HG02588 (cell line): ENCODE data around the gene IFT57.
"Not testable (repeated sequence)": the region's sequence is repeated elsewhere in the genome, so short reads cannot be mapped to it uniquely, and the experiment has no call there.

Source experiments
- ATAC-seq: cut with Tn5 transposase; IDR thresholded peaks from one replicate; pipeline ENCODE4 v1.9.1; 2021; ENCODE audit warnings: mild to moderate bottlenecking, moderate library complexity; ENCODE audit not compliant: unreplicated experiment

The IFT57 gene, protein sequence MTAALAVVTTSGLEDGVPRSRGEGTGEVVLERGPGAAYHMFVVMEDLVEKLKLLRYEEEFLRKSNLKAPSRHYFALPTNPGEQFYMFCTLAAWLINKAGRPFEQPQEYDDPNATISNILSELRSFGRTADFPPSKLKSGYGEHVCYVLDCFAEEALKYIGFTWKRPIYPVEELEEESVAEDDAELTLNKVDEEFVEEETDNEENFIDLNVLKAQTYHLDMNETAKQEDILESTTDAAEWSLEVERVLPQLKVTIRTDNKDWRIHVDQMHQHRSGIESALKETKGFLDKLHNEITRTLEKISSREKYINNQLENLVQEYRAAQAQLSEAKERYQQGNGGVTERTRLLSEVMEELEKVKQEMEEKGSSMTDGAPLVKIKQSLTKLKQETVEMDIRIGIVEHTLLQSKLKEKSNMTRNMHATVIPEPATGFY

DNA sequence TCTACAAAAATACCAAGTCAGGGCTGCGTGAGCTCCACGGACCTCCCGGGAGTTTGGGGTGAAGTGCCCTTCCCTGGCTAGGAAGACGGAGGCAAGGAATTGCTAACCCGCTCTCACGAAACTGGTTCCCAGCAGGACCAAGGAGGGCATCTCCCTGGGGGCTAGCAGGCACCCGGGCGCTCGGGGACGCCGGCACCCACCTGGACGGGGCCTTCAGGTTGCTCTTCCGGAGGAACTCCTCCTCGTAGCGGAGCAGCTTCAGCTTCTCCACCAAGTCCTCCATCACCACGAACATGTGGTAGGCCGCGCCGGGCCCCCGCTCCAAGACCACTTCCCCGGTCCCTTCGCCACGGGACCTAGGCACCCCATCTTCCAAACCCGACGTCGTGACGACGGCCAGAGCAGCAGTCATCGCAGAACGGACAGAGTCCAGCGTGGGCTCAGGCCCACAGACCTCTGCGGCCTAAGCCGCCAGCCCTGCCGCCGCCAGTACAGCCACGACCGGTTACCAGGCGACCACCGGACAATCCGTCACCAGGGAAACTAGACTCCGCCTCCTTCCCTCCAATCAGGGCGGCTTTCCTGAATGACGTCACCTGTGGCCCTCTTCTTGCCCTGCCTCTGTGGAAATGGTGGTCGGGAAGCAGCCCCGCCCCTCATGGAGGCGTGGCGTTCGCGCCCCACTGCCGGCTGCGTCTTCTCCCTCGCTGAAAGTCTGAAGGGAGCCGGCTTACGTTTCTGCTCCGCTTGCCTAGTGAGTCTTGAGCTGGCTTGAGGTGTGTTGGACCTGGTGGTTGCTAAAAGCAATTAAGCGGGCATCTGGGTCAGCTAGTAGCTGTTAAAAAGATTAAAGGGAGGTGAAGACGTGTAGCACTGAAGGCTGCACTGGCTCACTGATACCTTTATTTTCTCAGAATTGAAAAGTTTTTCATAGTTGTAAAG, at the start of gene IFT57:
Gene IFT57, minus strand, starts transcription at position 514 of the 942 bp plus-strand sequence. Its CDS starts 102 bp downstream, at position 412.
- peak; percentile 96 for ATAC-seq

DNA sequence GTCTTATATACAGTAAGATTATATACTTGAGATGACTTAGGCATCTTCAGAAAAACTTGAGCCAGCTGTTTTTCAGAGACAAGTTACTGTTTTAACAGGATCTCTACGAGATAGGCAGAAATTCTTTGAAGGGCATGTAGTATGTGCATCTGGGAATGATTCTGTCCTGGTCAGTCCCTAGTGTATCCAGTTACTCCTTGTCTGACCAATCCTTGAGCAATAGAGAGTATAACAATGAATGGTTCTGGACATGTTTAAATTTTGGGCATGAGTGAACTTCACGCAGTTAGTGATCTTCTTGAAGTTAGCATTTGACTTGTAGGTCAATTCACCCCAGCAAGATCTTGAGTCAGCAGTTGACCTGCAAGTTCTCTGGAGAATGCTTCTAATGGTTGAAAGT, 49.4 kb upstream of the IFT57 start:
- no peak for ATAC-seq

DNA sequence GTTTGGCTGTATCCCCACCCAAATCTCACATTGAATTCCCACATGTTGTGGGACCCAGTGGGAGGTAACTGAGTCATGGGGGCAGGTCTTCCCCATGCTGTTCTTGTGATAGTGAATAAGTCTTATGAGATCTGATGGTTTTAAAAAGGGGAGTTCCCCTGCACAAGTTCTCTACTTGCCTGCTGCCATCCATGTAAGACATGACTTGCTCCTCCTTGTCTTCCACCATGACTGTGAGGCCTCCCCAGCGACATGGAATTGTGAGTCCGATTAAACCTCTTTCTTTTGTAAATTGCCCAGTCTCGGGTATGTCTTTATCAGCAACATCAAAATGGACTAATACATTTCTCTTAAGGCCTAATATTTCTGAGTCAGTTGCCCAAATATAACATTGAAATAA, 46.0 kb upstream of the IFT57 start:
- not testable (repeated sequence) for ATAC-seq

DNA sequence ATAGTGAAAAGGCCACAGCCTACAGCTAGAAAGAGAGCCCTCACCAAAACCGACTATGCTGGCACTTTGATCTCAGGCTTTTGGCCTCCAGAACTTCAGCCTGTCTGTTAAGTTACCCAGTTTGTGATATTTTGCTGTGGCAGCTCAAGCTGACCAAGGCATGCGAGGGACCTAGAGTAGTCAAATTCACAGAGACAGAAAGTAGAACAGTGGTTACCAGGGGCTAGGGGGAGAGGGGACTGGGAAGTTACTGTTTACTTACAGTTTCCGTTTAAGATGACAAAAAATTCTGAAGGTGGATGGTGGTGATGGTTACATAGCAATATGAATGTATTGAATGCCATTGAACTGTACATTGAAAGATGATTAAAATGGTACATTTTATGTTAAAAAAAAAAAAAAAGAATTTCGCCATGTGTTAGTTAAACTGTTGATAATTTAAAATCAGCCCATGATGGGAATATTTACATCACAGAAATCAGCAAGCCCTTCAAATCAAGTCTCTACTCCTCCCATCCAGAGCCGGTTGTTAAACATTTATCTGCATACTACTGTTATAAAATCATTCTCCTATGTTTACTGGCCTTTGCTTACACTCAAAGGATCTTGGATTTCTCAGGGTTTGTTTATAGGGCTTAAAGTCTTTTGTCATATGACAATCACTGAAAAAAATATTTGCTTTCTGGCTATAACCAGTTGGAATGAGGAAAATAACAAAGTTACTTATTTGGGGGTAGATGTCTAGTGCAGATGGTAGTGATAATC, 42.5 kb upstream of the IFT57 start:
- ATAC-seq: peak; percentile 51

DNA sequence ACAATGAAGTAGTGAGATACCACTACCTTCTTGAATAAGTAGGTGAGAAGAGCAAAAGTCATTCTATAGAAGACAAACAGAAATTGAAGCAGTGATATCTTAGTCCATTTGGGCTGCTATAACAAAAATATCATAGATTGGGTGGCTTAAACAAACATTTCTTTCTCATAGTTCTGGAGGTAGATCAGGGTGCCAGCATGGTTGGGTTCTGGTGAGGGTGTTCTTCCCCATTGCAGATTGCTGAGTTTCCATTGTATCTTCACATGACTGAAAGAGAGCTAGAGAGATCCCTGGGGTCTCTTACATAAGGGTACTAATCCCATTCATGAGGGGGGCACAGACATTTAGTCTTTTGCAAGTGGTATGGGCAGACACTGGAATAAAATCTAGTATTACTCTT, 32.9 kb upstream of the IFT57 start:
- no peak for ATAC-seq

DNA sequence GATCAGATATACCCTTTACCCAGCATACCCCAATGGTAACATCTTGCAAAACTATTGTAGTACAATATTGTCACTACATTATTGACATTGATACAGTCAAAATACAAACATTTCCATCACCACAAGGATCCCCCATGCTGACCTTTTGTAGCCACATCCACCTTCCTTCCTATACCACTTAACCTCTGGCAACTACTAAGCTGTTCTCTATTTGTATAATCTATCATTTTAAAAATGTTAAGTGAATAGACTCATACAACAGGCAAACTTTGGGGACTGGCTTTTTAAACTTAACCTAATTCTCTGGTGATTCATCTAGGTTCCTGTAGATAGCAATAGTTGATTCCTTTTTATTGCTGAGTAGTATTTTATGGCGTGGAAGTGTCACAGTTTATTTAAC, 29.6 kb upstream of the IFT57 start:
- ATAC-seq: no peak

DNA sequence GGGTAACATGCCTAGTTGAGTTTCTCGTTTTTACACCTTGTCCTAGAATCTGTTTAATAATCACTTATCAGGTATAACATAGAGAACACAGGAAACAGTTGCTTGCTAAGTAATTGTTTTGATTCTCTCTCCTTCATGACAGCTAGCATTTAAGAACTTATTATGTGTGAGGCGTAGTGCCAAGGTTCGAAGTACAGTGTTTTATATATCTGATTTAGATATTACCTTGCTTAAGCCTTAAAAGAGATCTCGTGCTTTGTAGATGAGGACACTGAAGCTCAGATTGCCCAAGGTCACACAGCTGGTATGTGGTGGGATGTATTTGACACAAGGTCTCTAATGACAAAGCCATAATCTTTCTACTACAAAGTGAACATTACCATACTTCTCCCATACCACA, 29.0 kb upstream of the IFT57 start:
- ATAC-seq: no peak

DNA sequence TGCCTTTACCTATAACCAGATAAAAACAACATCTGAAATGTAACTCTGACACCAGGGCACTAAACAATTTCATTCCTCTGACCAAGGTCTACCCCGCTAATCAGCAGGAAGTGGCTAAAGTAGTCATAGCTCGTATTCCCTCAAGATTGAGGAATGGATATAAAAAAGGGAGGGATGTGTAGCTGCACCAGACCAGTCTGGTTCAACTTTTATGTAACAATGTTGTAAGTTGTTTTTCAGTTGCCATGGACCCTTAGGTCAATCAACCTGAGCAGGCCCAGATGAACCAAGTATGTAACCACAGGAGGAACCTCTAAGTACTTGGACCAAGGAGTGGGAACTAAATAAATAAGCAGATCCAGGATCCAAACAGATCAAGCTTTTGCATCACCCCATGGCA, 28.4 kb upstream of the IFT57 start:
- no peak for ATAC-seq

DNA sequence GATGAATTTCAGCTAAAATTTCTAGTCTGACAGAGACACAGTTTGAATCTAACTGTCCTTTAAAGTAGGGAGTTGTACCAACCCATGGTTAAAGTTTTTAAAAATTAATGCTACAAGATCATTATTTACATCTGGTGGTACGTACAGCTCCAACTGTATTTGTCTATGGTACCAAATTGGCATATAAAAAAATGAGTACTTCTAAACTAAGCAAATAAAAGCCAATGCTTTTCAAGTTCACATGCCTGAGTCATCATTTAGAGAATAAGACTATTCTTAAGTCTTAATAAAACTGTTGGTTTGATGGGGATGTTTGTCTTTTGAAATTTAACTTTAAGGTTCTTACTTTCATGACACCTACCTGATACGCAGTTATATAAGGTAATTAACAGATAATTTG, 21.0 kb upstream of the IFT57 start:
- no peak for ATAC-seq

DNA sequence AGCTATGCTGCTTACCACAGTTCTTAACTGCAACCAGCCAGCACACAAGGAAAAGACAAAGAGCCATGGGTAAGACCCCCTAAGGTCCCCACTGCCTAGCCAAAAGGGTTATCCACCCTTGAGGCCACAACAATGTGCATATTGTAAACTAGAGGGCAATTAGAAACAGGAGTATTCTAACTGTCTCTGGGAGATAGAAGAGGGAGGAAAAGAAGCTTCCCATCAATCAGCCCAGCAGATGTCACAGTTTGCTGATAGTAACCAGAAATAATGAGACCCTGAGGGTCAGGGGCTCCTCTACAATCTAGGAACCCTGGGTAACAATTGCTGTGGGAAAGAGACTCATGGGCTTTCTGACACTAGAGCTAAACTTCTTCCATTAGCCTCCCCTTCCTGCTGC, 20.6 kb upstream of the IFT57 start:
- ATAC-seq: no peak

DNA sequence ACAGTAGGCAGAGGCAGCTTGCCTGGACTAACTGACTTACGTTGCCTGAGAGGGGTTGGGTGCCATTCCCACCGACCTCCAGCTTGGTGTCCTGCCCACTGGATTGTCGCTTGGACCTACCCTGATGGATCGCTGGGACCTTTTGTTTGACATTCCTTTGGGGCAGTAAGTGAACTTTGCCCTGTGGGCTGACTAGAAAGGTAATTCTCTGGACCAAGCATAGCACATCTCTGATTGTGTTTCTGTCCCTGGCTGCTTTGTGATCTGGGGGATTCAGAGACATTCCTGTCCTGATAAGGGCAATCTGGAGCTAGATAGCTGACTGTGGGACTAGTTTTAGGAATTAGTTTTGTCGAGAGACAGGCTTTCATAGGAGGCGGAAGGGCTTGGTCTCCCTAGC, 19.5 kb upstream of the IFT57 start:
- no peak for ATAC-seq

DNA sequence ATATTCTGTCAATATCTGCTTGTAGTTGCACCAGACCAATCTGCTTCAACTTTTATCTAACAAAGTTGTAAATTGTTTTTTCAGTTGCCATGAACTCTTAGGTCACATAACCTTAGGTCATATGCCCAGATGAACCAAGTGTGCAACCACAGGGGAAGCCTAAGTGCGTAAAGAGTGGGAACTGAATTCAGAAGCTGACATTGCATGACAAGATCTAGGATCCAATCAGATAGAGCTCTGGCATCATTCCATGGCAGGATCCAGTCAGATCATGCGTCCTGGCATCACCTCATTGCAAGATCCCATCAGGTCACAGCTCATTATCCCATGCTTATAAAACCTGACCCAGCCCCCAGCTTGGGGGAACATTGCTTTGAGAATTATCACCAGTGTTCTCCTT, 18.9 kb upstream of the IFT57 start:
- ATAC-seq: no peak

DNA sequence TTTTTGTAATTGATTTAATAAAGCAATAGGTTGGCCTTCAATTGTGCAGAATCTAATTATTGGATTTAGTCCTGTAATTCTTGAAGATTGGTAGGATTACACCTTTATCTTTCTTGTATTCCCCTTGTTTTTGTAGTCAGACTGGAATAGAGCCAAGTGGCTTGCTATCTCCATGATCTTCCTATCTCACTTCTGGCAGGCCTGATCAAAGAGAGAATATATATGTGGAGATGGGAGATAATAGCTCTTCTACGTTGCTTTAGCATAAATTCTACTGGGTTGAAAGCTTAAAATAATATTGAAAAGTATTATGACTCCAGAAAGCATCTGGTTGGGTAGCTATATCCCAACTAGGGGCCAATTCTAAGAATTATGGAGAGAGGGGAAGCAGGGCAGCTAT, 16.9 kb upstream of the IFT57 start:
- ATAC-seq: no peak

DNA sequence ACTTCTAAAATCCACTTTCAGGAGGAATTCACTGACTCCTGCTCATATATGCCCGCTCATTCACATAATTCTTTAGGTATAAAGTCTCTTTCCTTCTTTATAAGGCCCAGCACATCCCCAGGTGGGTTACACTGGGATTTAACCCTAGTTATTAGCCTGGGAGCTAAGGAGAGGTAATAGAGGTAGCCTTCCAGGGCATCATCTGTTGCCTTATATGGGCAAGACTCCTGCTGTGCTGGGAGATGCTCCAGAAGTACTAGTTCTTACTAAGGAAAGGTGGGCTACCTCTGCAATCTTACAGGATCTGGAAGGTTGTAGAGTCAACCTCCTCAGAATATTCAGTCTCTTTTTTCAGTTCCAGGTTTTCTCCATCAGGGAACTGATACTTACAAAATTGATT, 13.1 kb upstream of the IFT57 start:
- ATAC-seq: no peak

DNA sequence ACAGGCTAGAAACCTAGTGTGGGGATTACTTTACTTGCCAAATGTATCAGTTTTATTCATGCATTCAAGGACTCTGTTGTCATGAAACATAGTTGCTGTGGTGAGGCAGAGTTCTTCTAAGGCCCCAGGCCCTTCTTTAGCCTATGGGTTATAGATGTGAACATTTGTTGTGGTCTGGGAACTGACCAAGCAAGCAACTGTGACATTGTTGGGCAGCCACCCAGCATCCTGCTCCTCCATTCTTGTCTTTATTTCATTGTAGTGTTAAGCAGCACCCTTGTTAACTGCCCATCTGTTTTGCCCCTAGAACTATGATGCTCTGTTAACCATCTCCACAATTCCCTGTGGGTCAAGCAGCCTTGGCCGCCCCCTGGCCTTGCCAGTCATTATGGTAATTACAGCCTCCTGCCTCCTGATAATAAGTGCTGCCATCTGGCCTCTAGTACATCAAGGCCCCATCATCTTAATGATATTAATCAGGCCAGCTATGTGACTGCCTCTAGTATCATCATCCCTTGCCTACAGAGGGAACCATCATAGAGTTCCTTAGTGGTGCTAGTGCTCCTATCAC, 12.2 kb upstream of the IFT57 start:
- ATAC-seq: no peak

DNA sequence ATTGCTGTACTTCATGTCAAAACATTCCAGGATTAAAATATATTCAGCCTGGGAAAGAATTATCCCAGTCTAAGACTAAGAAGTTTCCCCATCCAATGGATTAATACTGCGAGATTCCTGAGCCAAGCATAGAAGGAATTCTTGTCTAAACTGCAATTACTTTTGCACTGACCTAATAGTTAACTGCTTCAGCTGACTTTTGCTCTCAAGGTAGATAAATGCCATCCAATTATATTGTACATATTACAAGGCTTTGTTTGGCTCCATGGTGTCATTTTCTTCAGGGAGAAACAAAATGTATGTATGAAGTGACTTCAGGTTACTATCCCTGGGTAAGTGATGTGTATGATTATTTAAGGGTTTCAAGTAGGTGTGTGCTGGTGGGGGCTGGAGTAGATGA, 6.1 kb upstream of the IFT57 start:
- no peak for ATAC-seq

DNA sequence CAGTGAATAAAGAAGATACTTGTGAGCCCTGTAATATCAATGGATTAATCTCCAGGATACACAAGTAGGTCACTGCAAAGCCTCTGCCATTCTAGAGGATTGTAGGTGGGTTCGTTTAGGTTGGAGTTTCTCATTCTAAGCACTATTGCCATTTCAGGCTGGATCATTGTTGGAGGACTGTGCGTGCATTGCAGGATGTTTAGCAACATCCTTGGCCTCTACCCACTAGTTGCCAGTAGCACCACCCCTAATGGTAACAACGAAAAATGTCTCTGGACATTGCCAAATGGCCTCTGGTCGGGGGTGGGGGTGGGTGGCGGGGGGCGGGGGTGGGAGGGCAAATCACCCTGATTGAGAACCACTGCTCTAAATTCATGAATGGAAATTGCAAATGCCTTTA, 4.9 kb upstream of the IFT57 start:
- no peak for ATAC-seq

DNA sequence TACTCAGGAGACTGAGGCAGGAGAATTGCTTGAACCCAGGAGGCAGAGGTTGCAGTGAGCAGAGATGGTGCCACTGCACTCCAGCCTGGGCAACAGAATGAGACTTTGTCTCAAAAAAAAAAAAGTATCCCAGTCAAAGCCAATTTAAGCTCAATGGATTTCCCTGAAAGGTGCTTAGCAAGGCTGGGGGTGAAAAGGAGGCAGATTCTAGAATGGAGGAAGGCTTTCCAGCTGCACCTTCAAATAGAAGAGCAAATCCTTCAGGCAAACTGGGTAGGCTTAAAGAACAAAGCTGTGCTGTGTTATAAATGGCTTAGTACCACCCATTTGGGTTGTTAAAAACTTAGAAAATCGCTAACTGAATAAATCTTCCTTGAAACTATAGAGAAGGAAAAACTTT, 3.0 kb upstream of the IFT57 start:
- ATAC-seq: no peak

DNA sequence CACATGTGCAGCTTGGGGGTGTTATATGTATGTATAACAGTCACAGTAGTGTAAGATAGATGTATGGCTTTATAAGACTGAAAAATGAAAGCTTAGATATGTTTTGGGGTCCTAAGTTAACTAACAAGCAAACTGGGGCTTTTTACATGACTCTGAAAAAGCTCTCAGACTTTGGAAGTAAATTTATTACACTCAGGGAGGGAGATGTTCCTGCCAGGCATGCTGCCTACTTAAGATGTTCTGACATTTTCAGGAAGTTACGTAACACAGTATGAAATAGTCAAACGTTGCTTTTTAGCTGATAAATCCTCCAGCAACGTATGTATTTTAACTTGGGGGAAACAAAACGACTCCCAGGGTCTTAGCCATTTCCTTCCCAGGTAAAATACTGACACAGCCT, 1.7 kb upstream of the IFT57 start:
- no peak for ATAC-seq

DNA sequence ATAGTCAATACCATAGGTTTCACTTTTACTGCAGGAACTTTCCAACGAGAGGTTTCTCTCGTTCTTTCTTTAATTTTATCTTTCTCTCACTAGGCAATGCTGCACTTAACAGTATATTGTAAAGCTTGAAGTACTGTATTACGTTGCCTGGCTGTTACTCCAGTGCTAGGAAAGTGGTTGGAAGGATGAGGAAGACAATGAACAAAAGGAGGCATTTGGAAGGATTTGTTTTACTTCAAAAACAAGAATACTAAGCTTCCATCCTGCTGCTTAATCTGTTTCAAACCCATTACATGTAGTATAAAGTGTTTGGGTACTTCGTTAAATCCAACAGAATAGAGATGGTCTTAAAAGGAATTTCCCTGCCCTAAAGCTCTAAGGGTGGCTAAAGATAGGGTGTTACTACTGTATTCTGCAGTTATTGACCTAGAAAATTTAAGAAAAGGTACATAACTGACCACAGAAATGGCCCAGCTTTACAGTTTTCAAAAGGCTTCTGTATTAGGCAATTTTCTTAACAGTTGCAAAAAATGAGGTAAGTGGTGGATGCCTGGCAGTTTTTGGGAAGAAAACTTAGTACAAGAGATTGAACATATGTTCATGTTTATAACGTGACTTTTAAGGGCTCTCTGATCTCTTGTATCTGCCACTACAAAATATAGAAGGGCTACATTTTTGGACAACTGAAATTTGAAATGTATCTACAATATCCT, 785 bp upstream of the IFT57 start:
- no peak for ATAC-seq
